Measurements from ENCODE around the gene C1orf232. TPM values are rescaled to one million over a fixed set of nuclear protein-coding genes. Genes with fewer than 3 reads are reported as not detected.

Gene C1orf232
- total and polyA plus RNA-seq, 9 of the 15 experiments (the other 6 are each of a cell fraction or from before 2014, with no cell fraction given): not detected

DNA sequence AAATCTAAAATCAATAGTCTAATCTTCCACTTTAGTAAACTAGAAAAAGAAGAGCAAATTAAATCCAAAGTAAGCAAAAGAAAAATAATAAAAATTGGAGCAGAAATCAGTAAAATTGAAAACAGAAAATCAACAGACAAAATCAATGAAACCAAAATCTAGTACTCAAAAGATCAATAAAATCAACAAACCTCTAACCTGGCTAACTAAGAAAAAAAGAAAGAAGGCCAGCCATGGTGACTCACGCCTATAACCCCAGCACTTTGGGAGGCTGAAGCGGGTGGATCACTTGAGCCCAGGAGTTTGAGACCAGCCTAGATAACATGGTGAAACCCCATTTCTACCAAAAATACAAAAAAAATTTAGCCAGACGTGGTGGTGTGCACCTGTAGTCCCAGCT is 34.3 kb downstream of the C1orf232 start:
- TF ChIP-seq DDX20 (tag; IDR thresholded peaks at IDR 0.05; ENCODE audit: low read depth): no peak
- TF ChIP-seq BRF1 (IDR thresholded peaks at IDR 0.05; ENCODE audit: borderline replicate concordance, extremely low read depth, insufficient read length): no peak
- no peak for TF ChIP-seq SIX5 (IDR thresholded peaks at IDR 0.05; ENCODE audit: borderline replicate concordance in 1 of 2, insufficient read depth in 1 of 2, low read depth in 1 of 2, low read length in 2 of 2)
- TF ChIP-seq MAFK (IDR thresholded peaks at IDR 0.05; ENCODE audit: low read length): no peak
- TF ChIP-seq, protein P1, sequence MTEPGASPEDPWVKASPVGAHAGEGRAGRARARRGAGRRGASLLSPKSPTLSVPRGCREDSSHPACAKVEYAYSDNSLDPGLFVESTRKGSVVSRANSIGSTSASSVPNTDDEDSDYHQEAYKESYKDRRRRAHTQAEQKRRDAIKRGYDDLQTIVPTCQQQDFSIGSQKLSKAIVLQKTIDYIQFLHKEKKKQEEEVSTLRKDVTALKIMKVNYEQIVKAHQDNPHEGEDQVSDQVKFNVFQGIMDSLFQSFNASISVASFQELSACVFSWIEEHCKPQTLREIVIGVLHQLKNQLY (CRISPR knock-in tag; conservative IDR thresholded peaks at IDR 0.05): no peak
- TF ChIP-seq, protein P2, sequence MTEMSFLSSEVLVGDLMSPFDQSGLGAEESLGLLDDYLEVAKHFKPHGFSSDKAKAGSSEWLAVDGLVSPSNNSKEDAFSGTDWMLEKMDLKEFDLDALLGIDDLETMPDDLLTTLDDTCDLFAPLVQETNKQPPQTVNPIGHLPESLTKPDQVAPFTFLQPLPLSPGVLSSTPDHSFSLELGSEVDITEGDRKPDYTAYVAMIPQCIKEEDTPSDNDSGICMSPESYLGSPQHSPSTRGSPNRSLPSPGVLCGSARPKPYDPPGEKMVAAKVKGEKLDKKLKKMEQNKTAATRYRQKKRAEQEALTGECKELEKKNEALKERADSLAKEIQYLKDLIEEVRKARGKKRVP (CRISPR knock-in tag; IDR thresholded peaks at IDR 0.05): no peak
- no peak for TF ChIP-seq POLR3G (IDR thresholded peaks at IDR 0.05; ENCODE audit: extremely low read depth, insufficient read length, insufficient replicate concordance)
- Histone ChIP-seq H3K4me1 (replicated peaks in 1 of 2; ENCODE audit: control insufficient read depth in 2 of 2, insufficient read depth in 2 of 2, low read length in 2 of 2) (peaks cover 17 to 35% of the 10 kb centered on the region in 2 experiments; a peak in 4 of 5 replicates), H3K27me3 (ENCODE audit: control insufficient read depth in 2 of 2, insufficient read depth in 2 of 2, low read length in 2 of 2) (no peaks in the 10 kb centered on the region), H3K9me1 (ENCODE audit: control insufficient read depth, insufficient read depth, low read length) (no peaks in the 10 kb centered on the region), H3K9ac (ENCODE audit: insufficient read depth in 1 of 2, low read depth in 2 of 2, low read length in 2 of 2) (no peak overlapping the region), H3K4me3 (no peak overlapping the region), H4K20me1 (replicated peaks; ENCODE audit: control insufficient read depth, insufficient read depth, low read length) (no peaks in the 10 kb centered on the region), H2AFZ (ENCODE audit: low read depth, low read length) (no peak overlapping the region), H3K36me3 (ENCODE audit: control insufficient read depth, insufficient read depth, low read length) (no peaks in the 10 kb centered on the region), H3K79me2 (ENCODE audit: control insufficient read depth, insufficient read depth, low read length) (no peaks in the 10 kb centered on the region), H3K4me2 (ENCODE audit: insufficient read depth, low read length) (no peak overlapping the region), H3K27ac (ENCODE audit: extremely low read depth, low read depth, low read length) (no peak overlapping the region), H3K9me3 (replicated peaks; ENCODE audit: control insufficient read depth, insufficient read depth, low read depth, low read length) (no peaks in the 10 kb centered on the region)
- ATAC-seq: no peak
- no peak for FAIRE-seq
- ChIA-PET CTCF (ENCODE audit: low intra/inter-chr PET ratio) (no interaction called here), POLR2A (no interaction called here)
- BruUV-seq (replicated peaks): no TSS peak
- 58% methylated on average over 3 of the region's 3 CpGs for WGBS (ENCODE audit: insufficient coverage, low coverage, missing lambda C conversion rate)
- DNase-seq (ENCODE audit: extremely low read depth in 1 of 4, low spot score in 3 of 4): no peak
- intact Hi-C loops (cut with micrococcal nuclease): no loop called here
- in situ Hi-C loops (cut with MboI): no loop called here
